ENCODE measurements around the gene MC2R.

Gene MC2R

GRCh38 chr18:13915391-13915790 lies at the start of gene MC2R:
TSS of gene MC2R (minus strand) at chr18:13915536. CDS start at chr18:13885518, 30,018 bp downstream.
- no peak for TF ChIP-seq CTCF (conservative IDR thresholded peaks at IDR 0.05; ENCODE audit: low read depth)
- no peak within 1 kb of the TSS for H3K27ac ChIP-seq
- no peak for DNase-seq (ENCODE audit: low spot score)
- ChIA-PET CTCF (interaction anchor here (0.6 kb wide), 1 partner anchor 91 kb away, joined by 3 read pairs; the partner anchor contains the start of gene MC5R), POLR2A (ENCODE audit: low non-redundant PET) (no interaction called here)

- no peak overlapping the region for H3K27ac ChIP-seq
- ChIA-PET CTCF (no interaction called here), POLR2A (ENCODE audit: low non-redundant PET) (no interaction called here)
- TF ChIP-seq CTCF (conservative IDR thresholded peaks at IDR 0.05; ENCODE audit: low read depth): no peak
- no peak for DNase-seq (ENCODE audit: low spot score)
Measured at GRCh38 chr18:13945811-13946210, 30.5 kb upstream of the MC2R start.

DNA sequence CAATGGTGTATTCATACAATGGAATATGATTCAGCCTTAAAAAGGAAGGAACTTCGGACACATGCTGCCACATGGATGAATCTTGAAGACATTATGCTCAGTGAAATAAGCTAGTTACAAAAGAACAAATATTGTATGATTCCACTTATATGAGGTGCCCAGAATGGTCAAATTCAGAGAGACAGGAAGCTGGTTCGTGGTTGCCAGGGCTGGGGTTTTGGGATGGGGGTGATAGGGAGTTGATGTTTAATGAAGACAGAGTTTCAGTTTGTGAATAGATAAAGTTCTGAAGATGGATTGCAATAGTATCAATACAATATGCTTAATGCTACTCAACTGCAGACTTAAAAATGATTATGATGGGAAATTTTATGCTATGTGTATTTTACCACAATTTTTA lies 28.0 kb upstream of the MC2R start:
- H3K27ac ChIP-seq: no peak overlapping the region
- ChIA-PET CTCF (no interaction called here), POLR2A (ENCODE audit: low non-redundant PET) (no interaction called here)
- DNase-seq (ENCODE audit: low spot score): no peak
- TF ChIP-seq CTCF (conservative IDR thresholded peaks at IDR 0.05; ENCODE audit: low read depth): no peak

DNA sequence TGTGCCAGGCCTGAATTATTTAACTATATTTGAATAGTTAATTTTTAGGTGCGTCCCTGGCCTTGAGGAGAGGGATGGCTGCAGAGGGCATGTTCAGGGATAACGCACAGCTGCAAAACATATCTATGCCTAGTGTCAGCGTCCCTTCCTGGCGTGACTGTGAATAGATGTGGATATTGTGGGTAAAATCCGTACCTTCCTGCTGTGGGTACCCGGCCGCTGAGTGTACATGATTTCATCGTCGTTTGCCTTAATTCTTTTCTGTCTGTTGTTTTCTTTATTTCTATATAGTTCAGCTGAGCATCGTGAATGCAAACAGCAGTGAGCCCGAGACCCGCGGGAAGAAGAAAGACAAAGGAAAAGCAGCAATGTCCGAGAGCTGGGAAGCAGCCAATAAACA lies 25.0 kb upstream of the MC2R start:
- POLR2A ChIA-PET (ENCODE audit: low non-redundant PET): no interaction called here
- no peak for DNase-seq (ENCODE audit: low spot score)
- no peak for TF ChIP-seq CTCF (conservative IDR thresholded peaks at IDR 0.05; ENCODE audit: low read depth)
- CTCF ChIA-PET: interaction anchor here (0.6 kb wide), 1 partner anchor 781 kb away, joined by 3 read pairs; no protein-coding TSS in a partner anchor
- H3K27ac ChIP-seq: no peak overlapping the region

GRCh38 chr18:13934676-13935075 lies 19.3 kb upstream of the MC2R start:
- no peak for TF ChIP-seq CTCF (conservative IDR thresholded peaks at IDR 0.05; ENCODE audit: low read depth)
- ChIA-PET CTCF (no interaction called here), POLR2A (ENCODE audit: low non-redundant PET) (no interaction called here)
- DNase-seq (ENCODE audit: low spot score): no peak
- H3K27ac ChIP-seq: no peak overlapping the region

DNA sequence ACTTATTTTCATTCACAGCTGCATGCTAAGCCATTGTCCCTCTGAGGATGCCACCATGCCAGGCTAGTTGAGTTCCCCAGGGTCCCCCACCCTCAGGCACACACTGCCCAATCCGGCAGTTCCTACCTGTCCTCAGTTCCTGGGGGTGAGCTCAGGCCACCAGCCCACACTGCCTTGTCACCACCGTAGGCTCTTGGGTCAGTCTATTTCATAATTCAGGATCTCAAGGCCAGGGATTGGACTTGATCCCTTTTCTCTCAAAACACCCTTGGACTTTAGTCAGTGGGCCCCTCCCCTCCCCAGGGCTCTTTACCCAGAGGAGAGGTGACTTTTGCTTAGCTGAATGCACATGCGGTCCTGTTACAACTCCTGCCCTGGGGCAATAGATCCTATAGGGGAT lies 18.7 kb upstream of the MC2R start:
- POLR2A ChIA-PET (ENCODE audit: low non-redundant PET): no interaction called here
- CTCF ChIA-PET: no interaction called here
- H3K27ac ChIP-seq: no peak overlapping the region
- TF ChIP-seq CTCF (conservative IDR thresholded peaks at IDR 0.05; ENCODE audit: low read depth): no peak
- no peak for DNase-seq (ENCODE audit: low spot score)

Measured in RWPE1 (cell line).